Measurements from ENCODE around the gene ANKH.

GRCh38 chr5:14707811-14708390 is 163.7 kb downstream of the ANKH start:
- no peak for TF ChIP-seq CTCF (IDR thresholded peaks at IDR 0.05)
- TF ChIP-seq POLR2A (IDR thresholded peaks at IDR 0.05), result no peak
- no peak for TF ChIP-seq EP300 (IDR thresholded peaks at IDR 0.05)
- TF ChIP-seq POLR2AphosphoS5 (IDR thresholded peaks at IDR 0.05), result no peak
